HG03135 (cell line): ENCODE results near the gene TFCP2L1.
"Not testable (repeated sequence)": the region's sequence is repeated elsewhere in the genome, so short reads cannot be mapped to it uniquely, and the experiment has no call there.

ENCODE experiments used
- ATAC-seq: cut with Tn5 transposase; IDR thresholded peaks from one replicate; pipeline ENCODE4 v1.9.1; 2021; ENCODE audit warnings: mild to moderate bottlenecking, moderate library complexity; ENCODE audit not compliant: unreplicated experiment

TFCP2L1 gene

DNA sequence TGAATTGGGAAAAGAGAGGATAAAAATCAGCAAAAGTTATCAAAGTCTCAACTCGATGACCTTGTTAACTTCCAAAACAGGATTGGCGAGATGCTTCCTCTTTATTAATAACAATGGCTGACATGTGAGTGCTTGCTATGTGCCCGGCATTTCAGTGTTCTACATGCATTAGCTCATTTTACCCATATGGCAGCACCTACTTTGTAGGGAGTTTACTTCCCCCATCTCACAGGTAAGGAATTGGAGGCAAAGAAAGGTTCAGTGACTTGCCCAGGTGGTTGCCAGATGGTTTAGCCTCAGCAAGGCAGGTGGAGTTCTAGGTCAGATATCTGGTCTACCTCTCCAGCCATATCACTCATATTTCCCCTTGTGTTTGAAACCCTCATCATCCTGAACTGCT lies 12.4 kb downstream of the TFCP2L1 start:
- no peak for ATAC-seq

DNA sequence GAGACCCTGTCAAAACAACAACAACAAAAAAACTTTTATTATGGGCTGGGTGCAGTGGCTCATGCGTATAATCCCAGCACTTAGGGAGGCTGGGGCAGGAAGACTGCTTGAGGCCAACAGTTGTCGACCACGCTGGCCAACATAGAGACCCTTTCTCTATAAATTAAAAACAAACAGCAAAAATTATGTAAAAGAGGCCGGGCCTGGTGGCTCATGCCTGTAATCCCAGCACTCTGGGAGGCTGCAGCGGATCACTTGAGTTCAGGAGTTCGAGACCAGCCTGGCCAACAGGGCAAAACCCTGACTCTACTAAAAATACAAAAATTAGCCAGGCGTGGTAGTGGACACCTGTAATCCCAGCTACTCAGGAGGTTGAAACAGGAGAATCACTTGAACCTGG lies 15.6 kb downstream of the TFCP2L1 start:
- not testable (repeated sequence) for ATAC-seq

DNA sequence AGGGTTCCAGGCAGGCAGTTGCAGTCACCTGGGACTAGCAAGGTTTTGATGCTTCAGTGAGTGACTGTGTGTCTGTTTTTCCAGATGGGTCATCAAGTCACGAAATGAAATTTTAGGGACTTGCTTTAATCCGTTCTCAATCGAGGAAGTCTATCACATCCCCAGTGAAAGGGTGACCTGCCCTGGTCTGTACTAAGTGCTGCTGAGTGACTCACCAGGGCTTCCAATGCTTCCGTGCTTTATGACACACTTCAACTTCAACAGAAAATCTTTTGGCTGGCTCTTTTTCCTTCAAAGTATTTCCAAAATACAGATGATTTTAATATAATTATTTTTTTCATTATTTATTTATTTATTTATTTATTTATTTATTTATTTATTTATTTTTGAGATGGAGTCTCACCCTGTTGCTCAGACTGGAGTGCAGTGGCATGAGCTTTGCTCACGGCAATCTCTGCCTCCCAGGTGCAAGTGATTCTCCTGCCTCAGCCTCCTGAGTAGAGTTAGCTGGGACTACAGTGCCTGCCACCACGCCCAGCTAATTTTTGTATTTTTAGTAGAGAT lies 18.4 kb downstream of the TFCP2L1 start:
- no peak for ATAC-seq

DNA sequence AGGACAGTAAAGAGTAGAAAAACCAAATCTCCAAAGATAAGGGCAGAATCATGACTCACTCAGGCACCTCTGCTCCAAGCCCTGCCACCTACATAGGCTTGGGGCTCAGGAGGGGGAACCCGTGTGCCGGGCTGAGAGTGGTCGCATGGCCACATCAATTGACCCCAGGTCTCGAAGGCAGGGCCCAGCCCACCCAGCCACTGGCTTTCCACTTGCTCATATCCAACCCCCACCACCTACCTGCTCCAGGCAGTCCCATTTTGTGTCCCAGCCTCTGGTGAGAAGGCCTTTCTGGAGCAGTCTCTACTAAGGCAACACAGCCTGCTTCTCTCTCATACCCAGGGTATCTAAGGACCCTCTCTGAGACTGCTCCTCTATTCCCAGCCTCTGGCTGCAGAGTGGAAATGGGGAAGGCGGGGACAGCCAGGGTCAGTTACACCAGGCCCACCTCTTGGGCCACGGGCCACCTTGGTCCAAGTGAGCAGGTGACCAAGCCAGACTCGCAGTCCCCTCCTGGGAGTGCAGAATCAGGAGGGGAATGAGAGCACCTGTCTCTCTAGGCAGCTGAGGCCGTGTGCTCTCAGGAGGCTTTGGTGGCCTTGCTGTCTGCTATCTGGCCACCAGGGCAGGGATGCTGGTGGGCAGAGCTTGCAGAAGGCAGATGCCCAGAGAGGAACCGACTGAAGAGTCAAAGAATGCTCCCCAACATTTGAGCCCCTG lies 20.8 kb downstream of the TFCP2L1 start:
- ATAC-seq: no peak

DNA sequence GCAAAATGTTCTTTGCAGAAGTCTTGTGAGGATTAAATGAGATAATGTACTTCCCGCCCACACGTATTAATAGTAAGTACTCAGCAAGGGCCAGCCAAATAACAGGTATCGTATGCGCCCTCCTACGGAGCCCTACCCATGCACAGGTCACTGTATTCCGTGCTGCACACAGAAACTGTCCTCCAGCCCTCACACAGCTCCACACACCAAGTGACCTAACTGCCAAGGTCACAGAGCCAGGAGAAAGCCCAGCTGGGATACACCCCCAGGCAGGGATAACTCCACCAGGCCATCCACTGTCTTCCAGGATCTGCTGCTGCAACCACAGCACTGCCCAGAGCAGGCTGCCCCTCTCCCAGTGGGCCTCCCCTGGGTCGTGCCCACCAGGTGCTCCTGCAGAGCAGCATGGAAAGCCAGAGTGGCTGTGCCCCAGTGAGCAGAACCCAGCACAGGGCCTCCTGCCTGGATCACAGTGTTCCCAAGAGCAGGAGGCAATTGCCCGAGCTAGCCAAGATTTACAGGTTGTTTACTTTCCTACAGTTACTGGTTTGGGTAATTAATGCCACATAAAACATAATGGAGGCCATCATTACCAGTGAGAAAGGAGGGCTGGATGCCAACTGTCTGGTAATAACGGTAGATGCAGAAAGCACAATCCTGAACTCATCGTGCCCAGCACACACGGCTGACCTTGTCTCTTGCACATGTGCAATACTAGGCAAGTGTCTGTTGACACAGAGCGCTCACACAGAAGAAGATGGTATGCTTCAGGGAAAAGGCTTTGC lies 24.4 kb downstream of the TFCP2L1 start:
- ATAC-seq: no peak

DNA sequence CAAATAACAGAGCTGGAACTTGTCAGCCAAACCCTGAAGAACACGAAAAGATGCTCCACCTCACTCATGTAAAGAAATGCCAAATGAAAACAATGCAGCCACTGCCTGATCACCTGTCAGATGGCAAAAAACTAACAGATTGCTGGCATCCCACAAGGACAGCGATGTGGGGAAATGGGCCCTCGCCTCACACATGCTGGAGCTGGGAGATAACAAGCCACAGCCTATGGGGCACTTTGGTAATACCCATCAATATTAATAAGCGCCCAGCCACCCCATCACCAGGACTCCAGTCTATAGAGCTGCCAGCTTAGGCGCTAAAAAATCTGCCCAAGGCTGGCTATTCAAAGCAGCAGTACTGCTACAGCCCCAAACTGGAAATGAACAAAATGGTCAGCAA lies 27.0 kb downstream of the TFCP2L1 start:
- ATAC-seq: no peak

DNA sequence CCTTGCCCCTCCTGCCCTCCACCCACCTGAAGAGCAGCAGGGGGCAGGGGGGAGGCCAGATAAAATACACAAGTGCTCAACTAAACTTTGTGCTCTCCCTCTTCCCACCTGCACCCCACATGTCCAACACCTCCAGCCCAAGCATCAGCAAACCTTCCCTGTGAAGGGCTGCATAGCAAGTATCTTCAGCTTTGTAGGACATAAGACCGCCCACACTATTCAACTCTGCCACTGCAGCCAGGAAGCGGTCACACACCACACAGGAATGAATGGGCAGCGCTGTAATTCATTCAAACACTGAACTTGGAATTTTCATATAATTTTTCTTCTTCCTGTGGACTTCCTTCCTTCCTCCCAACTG lies 27.5 kb downstream of the TFCP2L1 start:
- no peak for ATAC-seq

DNA sequence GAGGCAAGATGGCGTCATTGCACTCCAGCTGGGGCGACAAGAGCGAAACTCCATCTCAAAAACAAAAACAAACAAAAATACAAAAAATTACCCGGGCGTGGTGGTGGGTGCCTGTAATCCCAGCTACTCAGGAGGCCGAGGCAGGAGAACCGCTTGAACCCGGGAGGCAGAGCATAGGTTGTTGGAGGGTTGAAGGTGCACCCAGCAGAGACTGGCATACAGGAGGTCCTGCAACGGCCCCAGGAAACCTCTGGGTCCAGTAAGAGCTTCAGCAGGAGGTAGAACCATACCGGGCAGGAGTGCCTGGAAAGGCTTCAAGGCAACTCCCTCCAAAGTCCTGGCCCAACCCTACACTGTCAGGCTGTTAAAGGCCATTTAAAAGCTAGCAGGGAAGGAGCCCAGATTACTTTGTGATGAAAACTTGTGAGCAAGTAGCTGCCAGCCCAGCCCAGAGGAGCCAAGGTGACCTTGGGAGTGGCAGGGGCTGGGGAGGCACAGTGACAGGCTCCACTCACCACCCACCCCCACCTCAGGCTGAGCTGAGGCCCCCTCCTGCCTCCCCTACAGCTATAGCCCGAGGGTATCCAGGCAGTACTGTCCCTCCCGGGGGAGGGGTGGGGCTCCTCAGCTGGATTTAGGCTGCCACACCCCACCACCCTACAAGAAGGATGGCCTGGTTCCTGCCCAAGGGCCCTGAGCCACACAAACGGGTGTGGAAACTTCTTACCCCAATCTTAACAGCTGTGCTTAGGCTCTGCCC lies 28.1 kb downstream of the TFCP2L1 start:
- no peak for ATAC-seq

DNA sequence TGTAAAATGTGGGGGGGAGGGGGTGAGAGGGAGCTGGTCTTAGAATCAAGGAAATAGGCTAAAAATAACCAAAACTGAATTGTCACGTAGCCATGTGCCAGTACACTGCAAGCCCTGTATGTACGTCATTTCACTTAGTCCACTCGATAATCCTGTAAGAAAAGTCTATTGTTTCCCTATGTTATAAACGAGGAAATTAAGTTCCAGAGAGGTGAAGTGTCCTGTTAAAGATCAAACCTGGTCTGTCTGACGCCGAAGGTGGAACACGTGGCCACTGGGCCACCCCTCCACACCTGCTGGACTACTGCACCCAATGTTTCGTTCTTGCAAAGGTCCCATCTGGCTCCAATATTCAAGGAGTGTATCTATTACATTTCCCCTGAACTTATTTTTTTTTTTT lies 29.6 kb downstream of the TFCP2L1 start:
- ATAC-seq: no peak

DNA sequence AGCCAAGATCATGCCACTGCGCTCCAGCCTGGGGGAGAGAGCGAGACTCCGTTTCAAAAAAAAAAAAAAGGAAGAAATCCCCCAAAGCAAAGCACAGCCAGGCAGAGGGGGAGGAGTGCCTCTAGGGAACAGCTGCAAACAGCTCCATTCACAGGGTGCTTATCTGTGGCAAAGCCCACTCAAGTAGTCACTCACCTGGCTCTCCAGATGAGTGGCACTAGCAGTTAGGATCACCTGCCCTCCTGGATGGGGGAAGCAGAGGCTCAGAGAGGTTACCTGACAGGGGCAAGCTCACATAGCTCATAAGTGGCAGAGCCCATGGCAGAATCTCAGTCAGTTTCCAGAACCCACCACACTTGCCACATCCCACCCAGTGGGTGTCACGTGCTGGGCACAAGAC lies 30.3 kb downstream of the TFCP2L1 start:
- ATAC-seq: no peak

DNA sequence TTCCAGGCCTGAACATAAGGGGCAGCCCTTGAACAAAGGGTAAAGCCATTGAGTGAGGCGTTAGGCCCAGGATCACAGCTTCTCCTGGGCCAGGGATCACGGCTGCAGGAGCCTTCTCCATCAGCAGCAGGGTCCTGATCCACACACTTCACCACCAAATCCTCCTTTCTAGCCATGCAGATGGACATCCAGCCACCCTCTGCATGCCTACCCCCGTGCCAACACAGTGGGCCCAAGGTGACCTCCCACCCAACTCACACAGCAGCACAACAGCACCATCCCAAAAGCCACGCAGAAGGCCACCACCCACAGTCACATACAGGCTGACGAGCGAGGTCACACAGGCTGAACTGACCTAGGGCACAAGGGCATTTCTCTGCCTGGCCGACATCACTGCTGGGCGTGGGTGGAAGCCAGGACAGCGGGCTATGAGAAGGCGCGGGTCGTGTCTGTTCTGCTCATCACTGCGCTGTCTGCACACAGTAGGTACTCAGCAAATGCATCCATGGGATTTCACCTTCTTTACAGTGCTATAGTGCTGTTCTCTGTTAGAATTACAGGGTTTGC lies 31.2 kb downstream of the TFCP2L1 start:
- no peak for ATAC-seq

DNA sequence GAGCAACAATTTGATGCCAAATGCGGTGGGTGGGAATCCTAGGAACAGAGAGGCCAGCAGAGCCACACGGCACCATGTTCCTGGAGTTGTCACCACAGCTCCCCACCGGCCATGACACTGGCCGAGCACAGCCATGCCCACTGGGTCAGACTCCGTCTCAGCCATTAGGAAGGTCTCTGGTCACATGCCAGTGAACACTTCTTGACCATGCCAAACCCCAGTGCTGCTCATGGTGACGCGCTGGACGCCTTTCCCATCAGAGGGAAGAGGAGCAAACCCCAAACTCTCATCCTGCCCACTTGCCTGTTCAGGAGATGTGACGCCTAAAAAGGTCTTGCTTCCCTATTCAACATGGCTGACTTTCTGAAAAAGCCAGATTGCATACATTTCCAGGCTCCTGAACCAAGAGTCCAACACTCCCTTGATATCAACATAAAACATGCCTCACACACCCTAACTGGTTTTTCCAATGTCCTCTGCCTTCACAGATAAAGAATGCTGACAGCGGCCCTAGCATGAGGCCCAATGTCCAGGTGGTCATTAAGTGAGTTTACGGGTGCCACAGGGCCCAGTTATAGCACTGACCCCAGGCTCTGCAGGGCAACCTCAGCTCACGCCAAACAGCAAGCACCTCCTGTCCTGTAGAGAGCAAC lies 31.9 kb downstream of the TFCP2L1 start:
- ATAC-seq: no peak

DNA sequence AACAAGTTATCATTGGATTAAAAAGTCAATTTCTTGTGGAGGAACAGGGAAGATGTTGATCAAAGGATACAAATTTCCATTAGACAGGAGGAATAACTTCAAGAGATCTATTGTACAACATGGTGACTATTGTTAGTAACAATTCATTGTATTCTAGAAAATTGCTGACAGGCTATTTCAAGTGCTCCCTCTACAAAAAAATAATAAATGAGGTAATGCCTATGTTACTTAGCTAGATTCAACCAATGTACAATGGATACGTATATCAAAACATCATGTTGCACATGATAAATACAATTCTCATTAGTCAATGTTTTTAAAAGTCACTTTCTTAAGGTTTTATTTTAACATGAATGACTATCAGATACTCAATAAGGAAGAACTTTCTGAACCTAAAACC lies 33.5 kb downstream of the TFCP2L1 start:
- no peak for ATAC-seq

DNA sequence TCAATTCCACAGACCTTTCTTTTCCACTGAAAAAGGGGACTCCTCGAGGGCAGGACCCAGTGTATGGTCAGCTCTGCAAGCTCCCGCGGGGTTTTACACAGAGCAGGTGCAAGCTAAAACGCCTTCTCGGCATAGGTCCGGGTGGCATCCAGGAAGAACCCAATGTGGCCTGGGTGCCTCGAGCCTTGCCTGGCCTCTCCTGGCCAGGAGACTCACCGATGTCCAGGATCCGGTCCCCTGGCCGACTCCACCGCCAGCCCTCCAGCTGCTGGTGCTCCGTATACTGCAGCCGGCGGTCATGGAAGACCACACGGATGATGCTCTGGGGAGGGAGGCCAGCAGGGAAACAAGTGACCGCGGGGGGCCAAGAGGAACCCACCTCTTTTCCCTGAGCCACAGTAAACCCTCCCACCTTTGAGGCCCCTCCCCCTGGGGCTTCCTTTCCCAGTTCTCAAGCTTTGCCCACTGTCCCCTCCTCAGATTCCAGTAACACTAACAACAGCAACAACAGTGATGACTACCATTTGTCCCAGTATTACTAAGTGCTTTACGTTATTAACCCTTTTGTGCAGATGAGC lies 36.1 kb downstream of the TFCP2L1 start:
- no peak for ATAC-seq

DNA sequence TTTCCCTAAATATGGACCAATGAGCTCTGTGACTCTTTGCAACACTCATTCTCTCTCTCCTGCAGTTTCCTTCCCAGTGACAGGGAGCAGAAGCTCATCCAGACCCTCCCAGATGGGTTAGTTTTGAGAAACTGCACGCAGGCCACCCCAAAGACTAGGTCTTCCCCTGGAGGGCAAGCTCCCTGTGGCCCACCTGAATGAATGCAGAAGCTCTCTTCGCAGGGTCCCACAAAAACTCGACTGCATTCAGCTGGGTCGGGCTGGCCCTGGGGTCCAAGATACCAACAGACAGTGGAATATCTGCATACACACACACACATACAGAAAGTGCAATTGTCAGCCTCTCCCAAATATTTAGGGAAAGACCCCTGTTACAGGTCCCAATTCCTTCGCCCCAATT lies 37.0 kb downstream of the TFCP2L1 start:
- ATAC-seq: no peak

DNA sequence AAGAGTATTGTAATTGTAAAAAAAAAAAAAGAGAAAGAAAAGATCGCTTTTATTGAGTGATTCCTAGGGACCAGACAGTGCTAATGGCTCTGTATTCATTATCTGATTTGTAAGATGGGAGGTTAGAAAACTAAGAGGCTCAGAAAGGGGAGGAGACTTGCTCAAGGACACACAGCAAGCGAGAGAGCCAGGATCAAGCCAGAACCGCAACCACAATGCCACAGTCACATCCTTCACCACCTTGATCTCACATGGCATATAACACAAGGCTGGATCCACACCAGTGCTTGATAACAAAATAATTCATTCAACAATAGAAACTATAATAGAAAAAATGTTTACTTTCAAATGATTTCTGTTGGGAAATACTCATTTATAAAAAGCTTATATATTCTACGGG lies 37.5 kb downstream of the TFCP2L1 start:
- ATAC-seq: no peak

DNA sequence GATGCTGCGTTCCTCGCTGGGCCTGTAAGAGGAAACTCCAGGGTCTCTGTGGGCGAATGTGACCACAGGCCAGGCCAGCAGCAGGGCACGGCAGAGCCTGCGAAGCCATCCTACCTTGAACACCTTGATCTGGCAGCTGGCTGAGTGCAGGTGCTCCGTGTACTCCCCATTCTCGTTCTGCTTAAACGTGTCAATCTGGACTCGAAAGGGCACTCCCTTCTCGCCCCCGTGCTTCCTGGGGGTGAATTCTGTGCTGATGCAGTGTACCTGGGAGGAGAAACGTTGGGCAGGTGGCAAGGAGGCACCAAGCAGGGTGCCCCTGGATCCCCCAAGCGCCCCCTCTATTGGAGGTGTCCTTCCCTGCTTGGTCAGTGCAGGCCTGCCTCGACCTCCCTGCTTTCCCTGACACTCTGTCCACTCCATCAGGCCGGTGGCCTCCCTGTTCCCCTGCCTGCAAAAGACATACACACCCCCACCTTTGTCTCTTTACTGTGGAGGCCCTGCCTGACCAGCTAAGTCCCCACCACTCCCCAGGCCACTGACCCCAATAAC lies 38.2 kb downstream of the TFCP2L1 start:
- no peak for ATAC-seq

DNA sequence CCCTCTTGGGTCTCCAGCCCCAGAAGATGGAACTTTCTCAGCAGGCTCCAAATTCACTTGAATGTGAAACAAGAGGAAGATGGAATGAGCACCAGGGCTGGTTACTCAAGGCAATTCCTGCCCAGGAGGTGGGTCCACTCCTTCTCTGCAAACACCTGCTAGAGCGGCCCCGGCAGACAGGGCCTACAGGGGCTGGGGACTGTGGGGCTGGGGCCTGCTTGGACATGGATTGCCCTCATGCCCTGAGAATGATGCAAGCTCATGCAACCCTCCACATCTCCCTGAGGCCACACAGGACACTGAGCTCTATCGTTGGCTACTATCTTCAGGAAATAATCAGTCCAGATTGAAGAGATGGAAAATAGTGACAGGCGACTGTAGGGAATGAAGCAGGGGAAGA lies 39.1 kb downstream of the TFCP2L1 start:
- ATAC-seq: no peak

DNA sequence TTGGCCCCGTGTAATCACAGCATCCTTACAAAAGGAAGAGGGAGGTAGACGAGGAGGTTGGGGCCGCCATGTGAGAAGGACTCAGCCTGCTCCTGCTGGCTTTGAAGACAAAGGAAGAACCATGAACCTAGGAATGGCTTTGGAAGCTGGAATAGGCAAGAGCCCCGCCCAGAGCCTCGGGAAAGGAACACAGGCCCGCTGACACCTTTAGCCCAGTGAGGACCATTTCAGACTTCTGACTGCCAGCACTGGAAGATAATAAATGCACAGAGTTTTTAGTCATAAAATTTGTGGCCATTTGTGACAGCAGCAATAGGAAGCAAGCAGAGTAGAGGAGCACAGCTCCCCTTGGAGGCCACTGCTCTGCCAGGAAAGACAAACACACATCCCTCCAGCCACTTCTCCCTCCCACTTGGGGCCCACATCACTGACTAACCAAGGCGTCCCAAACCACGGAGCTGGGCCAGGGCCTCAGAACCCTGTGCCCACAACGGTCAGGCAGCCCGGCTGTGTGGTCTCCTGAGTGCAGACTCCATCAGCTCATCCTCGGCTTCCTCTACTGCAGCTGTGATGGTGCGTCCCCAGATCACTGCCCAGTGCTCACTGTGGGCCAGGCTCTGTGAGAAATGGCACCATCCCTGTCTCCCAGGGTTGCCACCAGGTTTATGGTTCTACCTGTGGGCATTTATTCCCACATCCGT lies 39.7 kb downstream of the TFCP2L1 start:
- no peak for ATAC-seq
